Sigmoid colon (tissue), 4 donors: ENCODE data around the gene ADAMTSL2.

Source experiments
- EP300 ChIP-seq, 4 donors: sonication (generic); formaldehyde crosslinking; IDR thresholded peaks; one replicate each; pipeline ENCODE4 v1.6.1; 2017; ENCODE audit warnings: antibody characterized with exemption in 4 of 4
- POLR2AphosphoS5 ChIP-seq, 4 donors: sonication (generic); formaldehyde crosslinking; IDR thresholded peaks; one replicate each; pipeline ENCODE4 v1.6.1; 2017; ENCODE audit warnings: antibody characterized with exemption in 4 of 4
- TF ChIP-seq, protein P1 (sequence below), 4 experiments: fragments of 450-650 bp in 3 of 4; fragments of 200-600 bp in 1 of 4; IDR thresholded peaks; one replicate each; pipeline ENCODE4 v1.5.1; 2016 to 2019; ENCODE audit warnings: antibody characterized with exemption in 4 of 4, mild to moderate bottlenecking in 3 of 4, moderate library complexity in 2 of 4

DNA sequence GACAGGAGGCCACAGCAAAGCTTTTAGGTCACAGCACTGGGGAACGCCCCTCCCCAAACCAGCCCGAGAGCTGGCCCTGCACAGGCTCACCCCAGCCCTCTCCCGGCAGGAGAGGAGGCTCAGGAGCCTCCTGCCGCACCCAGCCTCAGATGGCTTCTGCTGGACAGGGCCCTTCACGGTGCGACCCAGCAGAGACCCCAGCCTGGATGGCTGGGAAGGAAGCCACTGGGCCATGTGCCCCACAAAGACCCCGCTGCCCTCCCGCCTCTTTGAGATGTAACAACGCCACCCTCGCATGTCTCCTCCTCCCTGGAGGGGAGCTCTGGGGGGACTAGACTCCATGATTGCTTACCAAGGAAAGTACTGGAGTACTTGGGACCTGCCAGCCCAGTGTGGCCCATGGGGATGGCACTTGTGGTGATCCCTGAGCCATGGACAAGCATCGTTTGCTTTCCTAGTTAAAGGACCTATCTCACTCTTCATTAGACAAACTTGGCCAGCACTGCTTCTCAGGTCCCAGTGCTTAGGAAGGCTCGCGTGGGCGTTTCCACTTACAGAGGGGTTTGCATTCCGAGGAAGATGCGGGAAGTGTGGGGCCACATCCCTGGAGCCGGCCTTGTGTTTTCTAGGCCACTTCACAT is 18.8 kb upstream of the ADAMTSL2 start:
- TF ChIP-seq, protein P1, sequence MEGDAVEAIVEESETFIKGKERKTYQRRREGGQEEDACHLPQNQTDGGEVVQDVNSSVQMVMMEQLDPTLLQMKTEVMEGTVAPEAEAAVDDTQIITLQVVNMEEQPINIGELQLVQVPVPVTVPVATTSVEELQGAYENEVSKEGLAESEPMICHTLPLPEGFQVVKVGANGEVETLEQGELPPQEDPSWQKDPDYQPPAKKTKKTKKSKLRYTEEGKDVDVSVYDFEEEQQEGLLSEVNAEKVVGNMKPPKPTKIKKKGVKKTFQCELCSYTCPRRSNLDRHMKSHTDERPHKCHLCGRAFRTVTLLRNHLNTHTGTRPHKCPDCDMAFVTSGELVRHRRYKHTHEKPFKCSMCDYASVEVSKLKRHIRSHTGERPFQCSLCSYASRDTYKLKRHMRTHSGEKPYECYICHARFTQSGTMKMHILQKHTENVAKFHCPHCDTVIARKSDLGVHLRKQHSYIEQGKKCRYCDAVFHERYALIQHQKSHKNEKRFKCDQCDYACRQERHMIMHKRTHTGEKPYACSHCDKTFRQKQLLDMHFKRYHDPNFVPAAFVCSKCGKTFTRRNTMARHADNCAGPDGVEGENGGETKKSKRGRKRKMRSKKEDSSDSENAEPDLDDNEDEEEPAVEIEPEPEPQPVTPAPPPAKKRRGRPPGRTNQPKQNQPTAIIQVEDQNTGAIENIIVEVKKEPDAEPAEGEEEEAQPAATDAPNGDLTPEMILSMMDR (IDR thresholded peaks at IDR 0.05): no peak
- TF ChIP-seq EP300 (IDR thresholded peaks at IDR 0.05) (no peak), POLR2AphosphoS5 (IDR thresholded peaks at IDR 0.05) (no peak)
